ENCODE measurements around the gene SLPI.

Gene SLPI

GRCh38 chr20:45211569-45212474 lies 42.5 kb downstream of the SLPI start:
- no peak for DNase-seq

GRCh38 chr20:45209924-45210323 lies 44.4 kb downstream of the SLPI start:
- no peak for DNase-seq

GRCh38 chr20:45206725-45207124 lies 47.6 kb downstream of the SLPI start, which contains the start of gene SEMG1:
Gene SEMG1, plus strand, starts transcription at chr20:45207033. Its CDS starts 21 bp downstream, at chr20:45207054.
- DNase-seq = no peak
